Right hindlimb (tissue), 1 donor: ENCODE measurements around the gene CDHR1.

Source experiments
- DNase-seq: peaks from one replicate; pipeline ENCODE4 v3.0.0-alpha.2; 2018

CDHR1 gene

GRCh38 chr10:84267503-84268126 is 73.3 kb downstream of the CDHR1 start:
- no peak for DNase-seq

- DNase-seq = no peak
These were observed 74.8 kb downstream of the CDHR1 start for GRCh38 chr10:84269162-84269561.
